KOPT-K1 (cell line): Measurements from ENCODE around the gene ETFB.
A peak's percentile ranks its signal among the peaks of the same experiment; 100 is the strongest.

ENCODE experiments used
- H3K27ac ChIP-seq: fragments of 200-600 bp; sonication (generic); 2 replicates; pipeline ENCODE4 v1.5.1; 2016; ENCODE audit warnings: antibody characterized with exemption, mild to moderate bottlenecking, low read depth, low read length; ENCODE audit not compliant: poor library complexity, severe bottlenecking
- H3K36me3 ChIP-seq: fragments of 200-600 bp; sonication (generic); 2 replicates; pipeline ENCODE4 v1.5.1; 2017; ENCODE audit warnings: antibody characterized with exemption, mild to moderate bottlenecking, low read length, moderate library complexity; ENCODE audit not compliant: insufficient read depth
- H3K9me3 ChIP-seq: fragments of 200-600 bp; sonication (generic); 2 replicates; pipeline ENCODE4 v1.5.1; 2017; ENCODE audit warnings: antibody characterized with exemption, low read length, mild to moderate bottlenecking; ENCODE audit not compliant: insufficient read depth, poor library complexity, severe bottlenecking

ETFB gene

DNA sequence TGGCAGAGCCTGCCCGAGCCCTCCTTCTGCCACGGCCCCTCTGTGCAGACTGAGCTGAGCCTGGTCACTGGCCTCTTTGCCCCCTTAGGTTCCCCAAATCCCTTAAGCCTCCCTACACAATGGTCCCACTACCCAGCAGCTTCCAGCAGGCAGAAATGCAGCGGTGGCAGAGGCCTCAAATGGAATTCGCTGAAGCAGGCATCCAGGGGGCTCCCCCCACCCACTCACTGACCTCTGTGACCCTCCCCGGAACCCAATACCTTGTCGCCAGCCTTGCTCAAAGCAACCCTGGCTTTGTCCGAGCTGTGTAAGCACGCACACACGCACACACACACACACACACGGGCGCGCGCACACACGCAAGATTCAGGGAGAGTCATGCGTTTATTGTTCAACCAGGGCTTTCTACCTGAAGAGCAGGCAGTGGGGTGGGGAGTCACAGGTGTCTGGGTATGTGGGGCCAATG lies 21.8 kb upstream of the ETFB start, which contains the start of gene LIM2:
Gene LIM2 (minus strand): TSS at position 51 of the 466 bp plus-strand sequence. CDS start 531 bp downstream, outside the sequence.
- no peak within 1 kb of the TSS for H3K27ac ChIP-seq
- no peaks in the 10 kb centered on the region for H3K36me3 ChIP-seq
- no peaks in the 10 kb centered on the region for H3K9me3 ChIP-seq

DNA sequence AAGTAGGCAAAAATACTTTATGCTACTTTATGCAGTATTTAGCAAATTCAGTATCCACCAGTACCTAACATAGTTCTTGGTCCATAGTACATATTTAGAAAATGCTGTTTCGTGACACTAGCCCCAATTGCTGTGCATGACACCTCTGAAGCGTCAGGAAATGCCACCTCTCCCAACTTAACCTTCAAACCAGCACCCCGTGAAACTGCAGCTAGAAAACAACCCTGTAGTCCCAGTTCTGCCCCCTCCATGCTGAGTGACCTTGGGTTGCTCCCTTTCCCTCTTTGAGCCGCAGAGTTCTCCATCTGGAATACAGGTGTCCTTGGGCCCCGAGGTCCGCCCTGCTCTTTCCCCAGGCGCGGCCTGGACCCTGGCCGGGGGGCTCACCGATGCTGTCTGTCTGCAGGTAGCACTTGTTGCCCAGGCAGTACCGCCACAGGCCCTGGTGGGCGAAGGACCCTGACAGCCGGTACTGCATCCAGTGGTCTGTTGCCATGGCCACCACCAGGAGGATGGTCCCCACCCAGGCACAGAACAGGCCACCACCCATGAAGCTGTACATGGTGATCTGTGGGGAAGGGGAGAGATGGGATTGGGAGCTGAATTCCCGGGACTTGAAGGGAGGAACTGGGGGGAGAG lies 20.8 kb upstream of the ETFB start:
- Histone ChIP-seq H3K9me3 (no peaks in the 10 kb centered on the region), H3K36me3 (no peaks in the 10 kb centered on the region), H3K27ac (no peak overlapping the region)

DNA sequence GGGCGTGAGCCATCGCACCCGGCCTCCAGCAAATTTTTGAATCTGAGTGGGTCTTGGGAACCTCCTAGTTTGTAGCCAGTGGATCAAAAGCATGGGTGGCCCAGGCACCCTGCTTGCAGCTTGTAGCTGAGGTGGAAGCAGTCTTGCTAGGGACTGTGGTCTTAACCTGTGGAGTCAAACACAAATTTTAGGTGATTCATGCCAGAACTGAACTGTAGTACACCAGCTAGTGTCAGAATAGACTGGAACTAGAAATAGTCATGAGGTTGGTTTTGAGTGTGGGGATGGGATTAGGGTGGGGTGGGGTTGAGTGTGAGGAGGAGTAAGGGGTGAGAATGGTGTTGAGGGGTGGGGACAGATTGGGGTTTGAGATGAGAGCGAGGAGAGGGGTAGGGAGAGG lies 15.8 kb upstream of the ETFB start:
- Histone ChIP-seq H3K36me3 (no peaks in the 10 kb centered on the region), H3K9me3 (peaks cover 7% of the 10 kb centered on the region), H3K27ac (no peak overlapping the region)

DNA sequence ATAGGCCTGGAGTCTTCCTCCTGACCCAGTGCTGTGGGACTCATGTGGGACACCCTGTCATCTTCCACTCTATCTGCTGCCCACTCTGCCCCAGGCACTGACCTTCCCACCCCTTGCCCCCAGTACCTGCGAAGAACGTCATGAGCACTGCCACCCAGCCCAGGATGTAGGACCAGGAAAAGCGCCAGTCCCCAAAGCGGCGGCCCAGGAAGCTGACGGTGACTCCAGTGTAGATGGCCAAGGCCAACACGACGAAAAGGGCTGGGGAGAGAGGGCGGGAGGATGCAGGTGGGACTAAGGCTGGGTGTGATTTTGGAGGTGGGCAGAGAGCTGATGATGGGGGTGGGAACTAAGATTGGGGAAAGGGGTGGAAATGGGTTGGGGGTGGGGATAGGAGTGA lies 14.2 kb upstream of the ETFB start:
- H3K36me3 ChIP-seq: no peaks in the 10 kb centered on the region
- H3K27ac ChIP-seq: no peak overlapping the region
- peaks cover 7% of the 10 kb centered on the region for H3K9me3 ChIP-seq

DNA sequence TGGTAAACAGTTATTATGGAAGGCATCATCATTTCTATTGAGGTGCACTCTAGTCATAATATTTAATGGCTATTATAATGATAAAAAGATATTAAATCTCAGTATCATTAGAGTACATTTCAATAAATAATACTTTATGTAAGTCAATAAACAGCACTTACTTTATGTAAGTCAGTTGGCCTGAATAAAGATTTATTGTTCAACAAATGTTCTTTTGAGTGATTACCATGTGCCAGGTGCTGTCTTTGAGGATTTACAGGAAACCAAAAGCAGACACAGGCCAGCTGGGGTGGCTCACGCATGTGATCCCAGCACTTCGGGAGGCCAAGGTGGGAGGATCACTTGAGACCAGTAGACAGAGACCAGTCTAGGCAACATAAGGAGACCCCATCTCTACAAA lies 11.2 kb upstream of the ETFB start:
- H3K9me3 ChIP-seq: peaks cover 7% of the 10 kb centered on the region
- H3K36me3 ChIP-seq: no peaks in the 10 kb centered on the region
- H3K27ac ChIP-seq: no peak overlapping the region

DNA sequence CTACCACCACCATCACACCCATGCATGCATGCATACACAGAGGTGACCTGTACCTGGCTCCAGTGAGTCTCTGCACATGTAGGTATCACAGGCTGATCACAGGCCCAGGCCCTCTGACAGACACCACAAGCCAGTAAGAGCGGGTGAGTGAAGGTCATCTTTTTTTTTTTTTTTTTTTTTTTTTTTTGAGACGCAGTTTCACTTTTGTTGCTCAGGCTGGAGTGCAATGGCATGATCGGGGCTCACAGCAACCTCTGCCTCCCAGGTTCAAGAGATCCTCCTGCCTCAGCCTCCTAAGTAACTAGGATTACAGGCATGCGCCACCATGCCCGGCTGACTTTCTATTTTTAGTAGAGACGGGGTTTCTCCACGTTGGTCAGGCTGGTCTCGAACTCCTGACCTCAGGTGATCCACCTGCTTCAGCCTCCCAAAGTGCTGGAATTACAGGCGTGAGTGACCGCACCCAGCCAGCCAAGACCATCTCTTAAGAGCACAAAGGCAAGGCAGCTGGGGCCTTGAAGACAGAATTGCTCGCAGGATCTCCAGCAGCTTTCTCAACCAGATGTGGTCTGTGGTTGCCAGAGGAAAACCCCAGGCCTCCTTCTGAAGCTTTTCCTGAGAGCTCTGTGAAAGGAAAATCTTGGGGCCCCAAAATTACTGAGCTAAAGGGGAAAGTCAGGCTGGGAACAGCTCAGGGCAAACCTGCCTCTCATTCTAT lies 9.5 kb upstream of the ETFB start:
- H3K27ac ChIP-seq: peak overlapping the region; percentile 44
- no peaks in the 10 kb centered on the region for H3K9me3 ChIP-seq
- no peaks in the 10 kb centered on the region for H3K36me3 ChIP-seq

DNA sequence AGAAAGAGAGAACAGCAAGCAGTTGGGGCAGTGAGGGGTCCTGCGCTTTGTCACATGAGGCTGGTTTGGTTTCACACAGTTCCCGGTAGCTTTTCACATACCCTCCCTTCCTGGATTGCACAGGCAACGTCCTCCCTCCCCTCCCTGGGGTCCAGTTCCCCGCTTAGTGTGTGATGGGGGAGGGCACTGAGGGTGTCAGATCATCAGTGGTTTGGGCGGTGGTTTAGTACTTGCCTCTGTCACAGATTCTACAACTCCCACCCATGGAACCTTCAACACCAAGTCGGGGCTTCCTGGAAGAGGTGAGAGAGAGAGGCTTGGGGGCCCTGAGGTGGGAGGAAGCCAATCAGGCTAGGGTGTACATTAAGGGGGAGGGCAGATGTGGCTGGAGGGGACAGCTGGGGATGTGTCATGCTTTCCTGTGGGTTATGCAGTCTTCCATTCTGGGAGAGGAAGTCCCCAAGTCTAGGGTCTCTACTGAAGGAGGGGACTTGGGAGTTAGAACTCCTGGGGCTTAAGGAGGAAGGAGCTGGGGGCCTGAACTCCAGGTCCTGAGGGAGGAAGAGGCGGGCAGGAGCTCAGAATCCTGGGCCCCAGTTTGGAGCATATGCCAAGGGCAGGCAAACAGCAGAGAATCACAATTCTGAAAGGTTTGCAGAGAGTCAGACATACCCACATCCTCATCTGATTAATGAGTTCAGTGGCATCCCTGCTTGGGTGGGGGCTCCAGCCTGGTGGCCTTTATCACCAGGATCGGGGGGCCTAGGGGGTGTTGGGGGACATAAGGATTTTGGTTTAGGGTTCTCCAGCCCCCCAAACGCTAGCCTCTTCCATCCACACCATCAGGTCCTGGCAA lies 6.7 kb upstream of the ETFB start, which contains the start of gene NKG7:
Gene NKG7 (minus strand): TSS at position 6 of the 856 bp plus-strand sequence. CDS start 119 bp downstream, outside the sequence.
- Histone ChIP-seq H3K36me3 (no peaks in the 10 kb centered on the region), H3K9me3 (no peaks in the 10 kb centered on the region), H3K27ac (peak within 1 kb of the TSS; percentile 94)

DNA sequence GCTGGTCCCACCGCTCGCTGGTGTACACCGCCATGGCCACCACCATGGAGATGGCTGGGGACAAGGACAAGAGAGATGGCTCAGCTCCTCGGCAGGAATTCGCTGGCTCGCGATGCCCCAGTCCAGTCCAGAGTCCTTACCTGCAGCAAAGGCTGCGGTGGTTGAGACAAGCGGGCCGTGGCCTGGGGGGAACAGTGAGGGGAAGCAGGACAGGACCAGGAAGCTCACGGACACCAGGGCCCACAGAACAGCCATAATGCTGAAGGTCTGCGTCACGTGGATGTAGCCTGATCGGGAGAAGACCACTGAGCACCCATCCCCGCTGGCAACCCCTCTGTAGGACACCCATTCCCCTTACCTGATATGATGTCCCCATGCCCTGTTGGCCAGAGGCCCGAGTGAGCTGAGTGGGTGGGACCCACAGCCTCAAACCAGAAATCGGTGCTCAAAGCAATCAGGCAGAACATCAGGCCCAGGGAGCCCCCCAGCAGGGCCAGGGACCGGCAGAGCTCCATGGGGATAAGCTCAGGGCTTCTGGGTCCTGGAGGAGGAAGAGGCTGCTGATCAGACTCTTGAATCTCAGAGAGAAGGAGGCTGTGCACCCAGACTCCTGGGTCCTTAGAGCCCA lies 5.9 kb upstream of the ETFB start:
- Histone ChIP-seq H3K9me3 (no peaks in the 10 kb centered on the region), H3K36me3 (no peaks in the 10 kb centered on the region), H3K27ac (peak overlapping the region; percentile 94)

DNA sequence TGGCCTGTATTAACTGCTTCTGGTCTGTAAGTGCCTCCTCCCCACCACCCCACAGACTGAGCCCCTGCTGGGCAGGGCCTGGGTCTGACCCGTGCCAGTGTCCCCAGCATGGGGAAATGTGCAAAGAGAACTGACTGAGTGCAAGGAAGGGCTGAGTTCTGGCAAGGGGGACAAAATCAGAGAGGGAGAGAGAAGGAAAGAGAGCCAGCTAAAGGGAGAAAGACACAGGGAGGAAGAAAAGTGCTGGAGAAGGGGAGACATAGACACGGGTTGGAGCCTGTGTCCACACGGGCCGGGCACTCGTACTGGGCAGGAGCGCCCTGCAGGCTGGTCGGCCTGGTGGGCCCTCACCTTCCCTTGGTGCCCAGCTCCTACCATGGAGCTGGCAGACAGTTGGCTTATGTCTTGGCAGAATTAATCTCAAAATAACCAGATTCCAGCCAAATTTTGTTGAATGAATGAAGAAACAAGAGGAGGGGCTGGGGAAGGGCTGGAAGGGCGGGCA lies 5.0 kb upstream of the ETFB start:
- Histone ChIP-seq H3K36me3 (no peaks in the 10 kb centered on the region), H3K27ac (peak overlapping the region; percentile 94), H3K9me3 (no peaks in the 10 kb centered on the region)

DNA sequence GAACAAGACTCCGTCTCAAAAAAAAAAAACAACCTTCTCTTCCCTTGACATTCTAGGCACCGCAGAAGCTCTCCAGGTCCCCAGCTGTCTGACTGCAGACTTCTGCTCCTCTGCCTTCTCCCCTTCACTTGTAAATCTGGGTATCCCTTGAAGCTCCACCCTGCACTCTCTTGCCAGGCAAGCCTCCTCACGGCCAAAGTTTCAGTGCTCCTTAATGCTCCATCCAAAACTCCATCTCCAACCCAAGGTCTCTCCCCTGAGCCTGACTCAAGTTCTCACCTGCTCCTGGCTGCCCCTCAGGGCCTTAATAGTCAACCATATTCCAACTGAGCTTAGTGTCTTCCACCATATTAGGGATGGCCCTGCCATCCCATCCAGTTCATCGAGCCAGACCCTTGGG lies 4.0 kb upstream of the ETFB start:
- H3K9me3 ChIP-seq: no peaks in the 10 kb centered on the region
- peak overlapping the region; percentile 94 for H3K27ac ChIP-seq
- H3K36me3 ChIP-seq: no peaks in the 10 kb centered on the region

DNA sequence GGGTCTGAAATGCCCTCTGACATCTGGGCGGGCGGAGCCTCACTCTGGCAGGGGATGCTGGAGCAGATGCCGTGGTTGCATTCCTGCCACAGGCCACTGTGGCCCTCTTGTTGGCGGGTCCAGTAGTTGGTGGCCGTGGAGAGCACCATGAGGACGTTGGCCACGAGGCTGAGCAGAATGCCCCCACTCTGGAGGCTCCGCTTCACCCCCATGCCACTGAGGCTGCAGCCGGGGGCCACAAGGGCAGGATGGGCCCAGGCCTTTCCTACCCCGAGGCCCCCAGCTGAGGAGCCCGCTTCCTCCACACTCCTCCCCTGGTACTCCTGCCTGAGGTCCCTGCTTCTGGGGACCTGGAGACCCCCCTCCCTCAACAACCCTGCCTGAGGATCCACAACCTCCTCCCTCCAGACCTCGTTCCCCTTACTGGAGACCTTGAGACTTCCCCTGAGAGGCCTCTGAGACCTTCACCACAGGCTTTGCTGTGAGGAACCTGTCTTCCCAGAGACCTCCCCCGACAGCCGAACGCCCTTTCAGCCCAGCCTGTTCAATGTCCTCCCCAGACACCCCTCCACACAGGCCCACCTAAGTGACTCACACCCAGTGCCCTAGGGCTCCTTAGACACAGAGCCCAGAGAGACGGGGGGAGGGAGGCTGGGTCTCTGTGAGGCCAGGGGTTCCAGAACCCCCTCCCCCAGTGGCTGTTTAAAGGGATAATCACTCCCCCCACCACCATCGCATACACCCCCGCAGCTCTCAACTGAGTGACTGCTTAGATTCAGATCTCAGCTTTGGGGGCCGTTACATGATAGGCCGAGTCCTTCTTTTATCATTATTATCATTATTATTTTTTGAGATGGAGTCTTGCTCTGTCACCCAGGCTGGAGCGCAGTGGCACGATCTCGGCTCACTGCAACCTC lies 2.4 kb upstream of the ETFB start, which contains the start of gene CLDND2:
Gene CLDND2 (minus strand): TSS at position 638 of the 917 bp plus-strand sequence. CDS start 426 bp downstream, at position 212.
- no peaks in the 10 kb centered on the region for H3K9me3 ChIP-seq
- H3K36me3 ChIP-seq: no peaks in the 10 kb centered on the region
- peak within 1 kb of the TSS; percentile 82 for H3K27ac ChIP-seq

DNA sequence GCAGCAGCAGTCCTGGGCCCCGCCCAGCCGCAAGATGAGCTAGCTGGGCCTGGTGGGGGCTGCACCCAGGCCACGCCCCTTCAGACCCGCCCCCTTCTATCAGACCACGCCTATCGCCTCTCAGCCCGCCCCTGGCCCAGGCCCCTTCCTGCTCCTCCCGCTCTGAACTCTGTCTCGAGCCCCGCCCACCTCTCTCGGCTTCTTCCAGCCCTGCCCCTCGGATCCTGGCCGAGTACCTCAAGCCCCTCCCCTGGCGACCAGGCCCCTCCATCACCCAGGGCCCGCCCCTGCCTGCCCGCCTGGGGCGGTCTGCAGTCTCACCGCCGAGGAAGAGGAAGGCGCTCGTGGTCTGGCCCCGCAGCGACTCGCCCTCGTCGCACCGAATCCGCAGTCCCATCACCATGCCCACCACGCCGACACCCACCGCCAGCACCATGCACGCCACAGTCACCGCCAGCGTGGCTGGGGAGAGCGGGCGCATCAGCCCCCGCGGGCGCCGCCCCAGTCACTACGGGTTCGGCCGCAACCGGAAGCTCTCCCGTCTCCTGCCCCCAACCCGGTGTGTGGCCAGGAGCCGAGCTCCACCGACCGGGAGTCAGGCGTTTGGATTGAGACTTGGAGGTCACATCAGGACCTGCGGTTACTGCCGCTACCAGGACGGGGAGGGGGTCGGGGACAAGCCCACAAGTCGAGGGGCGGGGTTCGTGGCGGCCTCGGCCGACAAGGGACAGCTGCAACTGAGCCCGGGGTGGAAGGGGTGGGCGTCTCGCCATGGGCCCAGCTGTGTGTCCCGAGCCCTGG lies 1.6 kb upstream of the ETFB start:
- Histone ChIP-seq H3K27ac (peak overlapping the region; percentile 82), H3K9me3 (no peaks in the 10 kb centered on the region), H3K36me3 (no peaks in the 10 kb centered on the region)

DNA sequence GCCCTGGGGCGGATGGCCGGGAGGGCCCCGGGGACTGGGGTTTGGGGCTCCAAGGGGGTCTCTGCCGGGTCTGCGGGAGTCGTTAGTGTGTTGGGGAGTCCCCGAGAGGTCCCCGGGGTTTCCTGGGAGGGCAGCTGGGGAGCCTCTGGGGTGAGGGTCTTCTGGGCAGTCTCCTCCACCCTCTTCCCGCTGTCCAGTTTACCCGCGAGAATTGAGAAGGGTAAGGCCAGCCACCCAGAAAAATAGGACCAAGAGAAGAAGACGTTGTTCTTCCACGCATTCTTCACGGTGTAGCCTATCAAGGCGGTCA lies 1.0 kb upstream of the ETFB start:
- Histone ChIP-seq H3K27ac (peak overlapping the region; percentile 82), H3K9me3 (no peaks in the 10 kb centered on the region), H3K36me3 (no peaks in the 10 kb centered on the region)
